ENCODE data around the gene DNER.

DNER gene

GRCh38 chr2:229719926-229720647, 5.7 kb upstream of the DNER start:
- no peak for TF ChIP-seq CTCF (conservative IDR thresholded peaks at IDR 0.05; ENCODE audit: low read depth, low read length)
- Histone ChIP-seq H3K4me1 (ENCODE audit: low read depth, poor library complexity, severe bottlenecking) (no peaks in the 10 kb centered on the region), H3K79me2 (ENCODE audit: insufficient read depth, low read depth) (no peaks in the 10 kb centered on the region), H3K27me3 (ENCODE audit: insufficient read depth, low read depth) (no peaks in the 10 kb centered on the region), H2AFZ (ENCODE audit: low read depth) (no peak overlapping the region), H3K4me2 (no peak overlapping the region), H3K4me3 (IDR thresholded peaks at IDR 0.05; ENCODE audit: insufficient read depth, low read depth, low read length) (no peak overlapping the region), H3K27ac (no peak overlapping the region), H3K36me3 (ENCODE audit: insufficient read depth) (no peaks in the 10 kb centered on the region), H4K20me1 (ENCODE audit: insufficient read depth) (no peaks in the 10 kb centered on the region), H3K9ac (no peak overlapping the region)

GRCh38 chr2:229718057-229718456, 3.7 kb upstream of the DNER start:
- Histone ChIP-seq H3K36me3 (ENCODE audit: insufficient read depth) (no peaks in the 10 kb centered on the region), H3K27me3 (ENCODE audit: insufficient read depth, low read depth) (no peaks in the 10 kb centered on the region), H4K20me1 (ENCODE audit: insufficient read depth) (no peaks in the 10 kb centered on the region), H3K4me3 (IDR thresholded peaks at IDR 0.05; ENCODE audit: insufficient read depth, low read depth, low read length) (no peak overlapping the region), H3K4me2 (no peak overlapping the region), H3K27ac (no peak overlapping the region), H3K9ac (no peak overlapping the region), H3K79me2 (ENCODE audit: insufficient read depth, low read depth) (no peaks in the 10 kb centered on the region), H3K4me1 (ENCODE audit: low read depth, poor library complexity, severe bottlenecking) (no peaks in the 10 kb centered on the region), H2AFZ (ENCODE audit: low read depth) (no peak overlapping the region)
- TF ChIP-seq CTCF (conservative IDR thresholded peaks at IDR 0.05; ENCODE audit: low read depth, low read length), result no peak

GRCh38 chr2:229715895-229716507, 1.6 kb upstream of the DNER start:
- TF ChIP-seq CTCF (conservative IDR thresholded peaks at IDR 0.05; ENCODE audit: low read depth, low read length), result peak; percentile 65
- Histone ChIP-seq H3K4me3 (IDR thresholded peaks at IDR 0.05; ENCODE audit: insufficient read depth, low read depth, low read length) (no peak overlapping the region), H3K27ac (no peak overlapping the region), H3K4me2 (no peak overlapping the region), H4K20me1 (ENCODE audit: insufficient read depth) (no peaks in the 10 kb centered on the region), H3K36me3 (ENCODE audit: insufficient read depth) (no peaks in the 10 kb centered on the region), H3K4me1 (ENCODE audit: low read depth, poor library complexity, severe bottlenecking) (no peaks in the 10 kb centered on the region), H2AFZ (ENCODE audit: low read depth) (no peak overlapping the region), H3K27me3 (ENCODE audit: insufficient read depth, low read depth) (no peaks in the 10 kb centered on the region), H3K79me2 (ENCODE audit: insufficient read depth, low read depth) (no peaks in the 10 kb centered on the region), H3K9ac (no peak overlapping the region)

GRCh38 chr2:229714736-229715541, 584 bp upstream of the DNER start:
- no peak overlapping the region for H3K4me3 ChIP-seq (IDR thresholded peaks at IDR 0.05; ENCODE audit: insufficient read depth, low read depth, low read length)
- H3K27me3 ChIP-seq (ENCODE audit: insufficient read depth, low read depth), result no peaks in the 10 kb centered on the region
- no peaks in the 10 kb centered on the region for H3K4me1 ChIP-seq (ENCODE audit: low read depth, poor library complexity, severe bottlenecking)
- TF ChIP-seq CTCF (conservative IDR thresholded peaks at IDR 0.05; ENCODE audit: low read depth, low read length), result no peak
- no peaks in the 10 kb centered on the region for H4K20me1 ChIP-seq (ENCODE audit: insufficient read depth)
- H3K27ac ChIP-seq, result no peak overlapping the region
- no peaks in the 10 kb centered on the region for H3K36me3 ChIP-seq (ENCODE audit: insufficient read depth)
- H3K4me2 ChIP-seq, result peak overlapping the region; percentile 48
- peak overlapping the region; percentile 57; the same call in 1 of the 2 replicates for H2AFZ ChIP-seq (ENCODE audit: low read depth)
- no peaks in the 10 kb centered on the region for H3K79me2 ChIP-seq (ENCODE audit: insufficient read depth, low read depth)
- no peak overlapping the region for H3K9ac ChIP-seq
